ENCODE measurements around the gene SPPL3.
A peak's percentile ranks its signal among the peaks of the same experiment; 100 is the strongest.
"Not testable (repeated sequence)": the region's sequence is repeated elsewhere in the genome, so short reads cannot be mapped to it uniquely, and the experiment has no call there.

The SPPL3 gene

GRCh38 chr12:120904197-120904773 lies at the start of gene SPPL3:
Gene SPPL3, minus strand, starts transcription at chr12:120904358. Its CDS starts 491 bp downstream, at chr12:120903867.
- DNase-seq = peak; percentile 92

- no peak for DNase-seq
Observed at GRCh38 chr12:120950807-120951206, 46.6 kb upstream of the SPPL3 start.

- not testable (repeated sequence) for DNase-seq
Observed at GRCh38 chr12:120950260-120950799, 46.2 kb upstream of the SPPL3 start.

GRCh38 chr12:120945516-120945915 lies 41.4 kb upstream of the SPPL3 start:
- DNase-seq = not testable (repeated sequence)

GRCh38 chr12:120944645-120945217 lies 40.6 kb upstream of the SPPL3 start:
- peak; percentile 70 for DNase-seq

- DNase-seq = no peak
Observed at GRCh38 chr12:120943482-120943881, 39.3 kb upstream of the SPPL3 start.

- DNase-seq = no peak
Observed at GRCh38 chr12:120941846-120942405, 37.8 kb upstream of the SPPL3 start.

GRCh38 chr12:120941412-120941811 lies 37.3 kb upstream of the SPPL3 start:
- no peak for DNase-seq

- no peak for DNase-seq
Observed at GRCh38 chr12:120940799-120941198, 36.6 kb upstream of the SPPL3 start.

GRCh38 chr12:120940006-120940405 lies 35.8 kb upstream of the SPPL3 start:
- DNase-seq = no peak

- DNase-seq = no peak
Observed at GRCh38 chr12:120939523-120939922, 35.4 kb upstream of the SPPL3 start.

- no peak for DNase-seq
Observed at GRCh38 chr12:120938496-120938895, 34.3 kb upstream of the SPPL3 start.

- no peak for DNase-seq
Observed at GRCh38 chr12:120936197-120936596, 32.0 kb upstream of the SPPL3 start.

GRCh38 chr12:120933786-120934185 lies 29.6 kb upstream of the SPPL3 start:
- DNase-seq = no peak

GRCh38 chr12:120932956-120933526 lies 28.9 kb upstream of the SPPL3 start:
- DNase-seq = no peak

GRCh38 chr12:120932058-120932457 lies 27.9 kb upstream of the SPPL3 start:
- no peak for DNase-seq

- DNase-seq = no peak
Observed at GRCh38 chr12:120930032-120930431, 25.9 kb upstream of the SPPL3 start.

- DNase-seq = no peak
Observed at GRCh38 chr12:120928864-120929652, 24.9 kb upstream of the SPPL3 start.

GRCh38 chr12:120925740-120926563 lies 21.8 kb upstream of the SPPL3 start:
- no peak for DNase-seq

GRCh38 chr12:120922279-120922678 lies 18.1 kb upstream of the SPPL3 start:
- no peak for DNase-seq

- no peak for DNase-seq
Observed at GRCh38 chr12:120921637-120922036, 17.5 kb upstream of the SPPL3 start.

- DNase-seq = no peak
Observed at GRCh38 chr12:120920178-120920577, 16.0 kb upstream of the SPPL3 start.
